ENCODE measurements around the gene ATP1A2. TPM values are rescaled to one million over a fixed set of nuclear protein-coding genes. Genes with fewer than 3 reads are reported as not detected.

ATP1A2 gene
- total and polyA plus RNA-seq, 2 of the 8 experiments (the other 6 are each of a cell fraction or from before 2014, with no cell fraction given): 39.7 to 40.8 TPM

DNA sequence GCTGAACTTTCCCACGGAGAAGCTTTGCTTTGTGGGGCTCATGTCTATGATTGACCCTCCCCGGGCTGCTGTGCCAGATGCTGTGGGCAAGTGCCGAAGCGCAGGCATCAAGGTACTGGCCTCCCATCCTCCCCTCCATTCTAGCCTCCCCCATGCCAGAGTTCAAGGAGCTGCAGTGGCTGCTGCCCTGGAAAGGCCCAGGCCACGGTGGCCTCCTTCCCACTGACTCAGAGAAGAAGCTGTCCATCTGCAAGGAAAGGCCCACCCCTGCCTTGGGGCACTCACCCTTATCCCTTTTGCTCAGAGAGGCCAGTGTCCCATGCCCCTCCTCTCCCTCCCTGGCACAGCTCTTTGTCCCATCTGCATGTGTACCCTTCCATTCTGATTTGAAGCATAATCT, 14.9 kb downstream of the ATP1A2 start (continued):
- TF ChIP-seq CHD1 (IDR thresholded peaks at IDR 0.05; ENCODE audit: low read depth, low read length): no peak
- TF ChIP-seq, protein P1, sequence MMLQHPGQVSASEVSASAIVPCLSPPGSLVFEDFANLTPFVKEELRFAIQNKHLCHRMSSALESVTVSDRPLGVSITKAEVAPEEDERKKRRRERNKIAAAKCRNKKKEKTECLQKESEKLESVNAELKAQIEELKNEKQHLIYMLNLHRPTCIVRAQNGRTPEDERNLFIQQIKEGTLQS (IDR thresholded peaks at IDR 0.05; ENCODE audit: insufficient read depth, low read depth, low read length): no peak
- TF ChIP-seq NRF1 (IDR thresholded peaks at IDR 0.05; ENCODE audit: low read depth, low read length): no peak
- no peak for TF ChIP-seq POLR2A (IDR thresholded peaks at IDR 0.05; ENCODE audit: control extremely low read depth in 1 of 2, low read depth in 2 of 2, low read length in 2 of 2)
